HG03095 (cell line): ENCODE results near the gene UBE2S.
A peak's percentile ranks its signal among the peaks of the same experiment; 100 is the strongest.
"Not testable (repeated sequence)": the region's sequence is repeated elsewhere in the genome, so short reads cannot be mapped to it uniquely, and the experiment has no call there.

ENCODE experiments used
- ATAC-seq: cut with Tn5 transposase; IDR thresholded peaks from one replicate; pipeline ENCODE4 v1.9.1; 2021; ENCODE audit warnings: moderate library complexity; ENCODE audit not compliant: unreplicated experiment

UBE2S gene

DNA sequence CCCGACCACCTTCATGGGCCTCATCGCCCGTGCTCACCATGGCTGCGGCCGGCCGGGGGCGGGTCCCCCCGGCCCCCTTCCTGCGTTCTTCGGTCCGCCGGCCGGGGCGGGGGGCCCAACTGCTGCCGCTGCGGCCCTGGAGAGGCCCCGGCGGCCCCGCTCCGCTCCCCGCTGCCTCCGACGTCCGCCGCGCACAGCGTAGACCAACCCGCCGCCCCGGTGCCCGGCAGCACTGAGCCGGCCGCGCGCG lies at the start of gene UBE2S:
Gene UBE2S (minus strand): TSS at position 239 of the 250 bp plus-strand sequence. CDS start 199 bp downstream, at position 40.
- ATAC-seq = peak; percentile 23

- ATAC-seq = no peak
These were observed 48.8 kb upstream of the UBE2S start for GRCh38 chr19:55456347-55456746.

DNA sequence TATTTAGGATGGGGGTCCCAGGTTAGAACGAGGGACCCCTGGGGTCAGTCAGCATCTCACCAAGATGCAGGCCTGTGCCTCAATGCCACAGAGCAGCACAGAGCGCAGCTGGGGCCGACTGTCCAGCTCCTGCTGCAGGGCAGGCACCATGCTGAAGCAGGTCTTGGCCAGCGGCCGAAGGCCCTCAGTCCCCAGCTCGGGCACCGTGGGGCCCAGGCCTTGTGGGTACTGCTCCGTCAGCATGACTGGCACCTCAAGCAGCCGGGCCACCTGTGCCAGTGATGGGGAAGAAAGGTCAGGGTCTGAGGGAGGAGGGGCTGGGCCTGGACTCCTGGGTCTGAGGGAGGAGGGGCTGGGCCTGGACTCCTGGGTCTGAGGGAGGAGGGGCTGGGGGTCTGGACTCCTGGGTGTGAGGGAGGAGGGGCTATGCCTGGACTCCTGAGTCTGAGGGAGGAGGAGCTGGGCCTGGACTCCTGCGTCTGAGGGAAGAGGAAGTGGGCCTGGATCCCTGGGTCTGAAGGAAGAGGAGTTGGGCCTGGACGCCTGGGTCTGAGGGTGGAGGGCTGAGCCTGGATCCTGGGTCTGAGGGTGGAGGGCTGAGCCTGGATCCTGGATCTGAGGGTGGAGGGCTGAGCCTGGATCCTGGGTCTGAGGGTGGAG lies 48.1 kb upstream of the UBE2S start:
- ATAC-seq = no peak

DNA sequence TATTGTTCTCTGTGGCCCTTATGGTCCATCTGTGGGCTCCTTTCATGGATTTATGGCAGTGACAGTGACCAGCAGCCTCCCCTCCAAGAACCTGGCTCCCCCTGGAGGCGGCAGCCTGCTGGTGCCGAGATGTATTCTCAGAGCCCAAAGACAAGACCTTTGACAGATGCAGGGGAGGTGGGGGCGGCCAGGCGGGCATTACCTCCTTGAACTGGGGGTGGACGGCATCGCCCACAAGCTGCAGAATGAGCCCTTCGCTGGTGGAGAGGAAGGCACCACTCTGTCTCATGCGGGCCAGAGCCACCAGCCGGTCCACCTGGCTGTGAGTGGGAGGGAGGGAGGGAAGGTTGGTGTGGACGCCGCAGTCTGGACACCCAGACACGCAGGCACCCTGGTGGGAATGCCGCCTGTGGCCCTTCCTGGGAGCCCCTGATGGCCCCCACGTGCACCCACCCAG lies 47.2 kb upstream of the UBE2S start:
- ATAC-seq = no peak

- ATAC-seq = no peak
These were observed 46.1 kb upstream of the UBE2S start for GRCh38 chr19:55453511-55454260.

- ATAC-seq = no peak
These were observed 45.3 kb upstream of the UBE2S start for GRCh38 chr19:55452749-55453346.

GRCh38 chr19:55451965-55452748 lies 44.6 kb upstream of the UBE2S start:
- no peak for ATAC-seq

GRCh38 chr19:55451163-55451964 lies 43.8 kb upstream of the UBE2S start:
- ATAC-seq = no peak

- no peak for ATAC-seq
These were observed 41.9 kb upstream of the UBE2S start for GRCh38 chr19:55449469-55449868.

- not testable (repeated sequence) for ATAC-seq
These were observed 40.5 kb upstream of the UBE2S start for GRCh38 chr19:55448175-55448490.

DNA sequence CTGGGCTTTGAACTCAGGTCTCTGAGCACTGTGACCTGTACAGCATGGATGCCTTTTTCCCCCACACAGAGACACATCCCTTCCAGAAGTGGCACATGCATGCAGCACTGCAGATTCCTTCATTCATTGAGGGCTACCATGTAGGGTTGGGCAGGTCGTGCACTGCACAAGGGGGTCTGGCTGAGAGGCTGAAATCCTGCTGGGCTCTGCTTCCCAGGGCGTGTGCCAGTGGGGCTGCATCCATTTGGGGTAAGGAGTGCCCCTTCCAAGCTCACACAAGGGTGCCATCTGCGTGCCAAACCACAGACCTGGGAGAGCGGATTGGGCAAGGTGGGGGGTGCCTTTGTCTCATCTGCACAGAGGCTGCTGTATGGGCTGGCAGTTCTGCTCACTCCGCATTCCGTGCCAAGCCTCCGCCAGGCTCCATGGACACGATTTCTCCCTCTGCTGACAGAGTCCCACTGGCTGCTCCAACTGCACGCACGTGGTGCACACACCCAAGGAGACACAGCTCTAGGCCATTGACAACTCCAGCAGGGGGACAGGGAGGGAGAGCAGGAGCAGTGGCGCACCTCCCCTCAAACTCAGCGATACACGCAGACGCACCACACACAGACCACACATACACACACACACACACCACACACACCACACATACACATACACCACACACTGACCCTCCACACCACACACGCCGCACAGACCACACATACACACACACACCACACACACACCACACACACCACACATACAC lies 40.0 kb upstream of the UBE2S start:
- ATAC-seq = no peak

- no peak for ATAC-seq
These were observed 38.5 kb upstream of the UBE2S start for GRCh38 chr19:55446060-55446459.

DNA sequence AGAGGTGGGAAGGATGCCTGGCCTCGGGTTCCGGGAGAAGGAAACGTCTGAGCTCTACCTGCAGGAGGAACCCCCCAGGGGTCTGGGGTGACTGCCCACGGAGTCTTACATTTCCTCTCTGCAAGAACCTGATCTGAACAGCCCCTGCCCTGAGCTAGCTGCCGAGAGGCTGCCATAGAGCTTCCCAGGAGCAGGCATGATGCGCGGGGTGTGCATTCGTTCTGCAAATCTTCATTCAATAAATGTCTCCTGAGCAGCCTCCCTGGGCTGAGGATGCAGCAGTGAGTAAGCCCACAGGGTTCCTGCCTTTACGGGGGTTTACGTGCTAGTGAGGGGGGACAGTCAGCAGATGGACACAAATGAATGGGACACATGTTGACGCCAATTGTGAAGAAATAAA lies 37.1 kb upstream of the UBE2S start:
- ATAC-seq = no peak

- no peak for ATAC-seq
These were observed 36.4 kb upstream of the UBE2S start for GRCh38 chr19:55443824-55444480.

- no peak for ATAC-seq
These were observed 35.6 kb upstream of the UBE2S start, which contains the start of gene SHISA7 for GRCh38 chr19:55443045-55443823. Gene SHISA7 (minus strand): TSS chr19:55443300. CDS start chr19:55442863, 437 bp downstream.

DNA sequence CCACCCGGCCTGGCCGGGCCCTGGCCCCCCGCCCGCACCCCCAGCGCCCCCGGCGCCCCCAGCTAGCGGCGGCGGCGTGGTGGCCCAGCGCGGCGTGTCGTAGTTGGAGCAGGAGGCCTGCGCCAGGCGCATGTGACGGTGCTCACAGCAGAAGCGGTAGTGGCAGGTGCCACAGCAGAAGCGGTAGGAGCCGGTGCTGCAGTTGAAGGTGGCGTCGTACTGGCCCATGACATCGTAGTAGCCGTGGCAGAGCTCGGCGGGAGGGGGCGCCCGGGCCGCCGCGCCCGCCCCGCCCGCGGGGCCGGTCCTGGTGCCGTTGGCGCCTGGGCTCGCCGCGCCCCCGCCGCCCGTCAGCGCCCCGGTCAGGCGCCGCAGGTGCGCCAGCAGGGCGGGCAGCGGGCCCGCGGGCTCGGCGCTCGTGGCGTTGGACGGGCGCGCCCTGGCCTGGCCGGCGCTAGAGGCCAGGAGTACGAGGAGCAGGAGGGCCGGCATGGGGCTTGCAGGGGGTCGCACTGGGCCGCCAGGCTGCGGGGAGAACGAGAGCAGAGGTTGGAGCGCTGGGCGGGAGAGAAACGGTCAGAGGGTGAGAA lies 34.9 kb upstream of the UBE2S start:
- no peak for ATAC-seq

DNA sequence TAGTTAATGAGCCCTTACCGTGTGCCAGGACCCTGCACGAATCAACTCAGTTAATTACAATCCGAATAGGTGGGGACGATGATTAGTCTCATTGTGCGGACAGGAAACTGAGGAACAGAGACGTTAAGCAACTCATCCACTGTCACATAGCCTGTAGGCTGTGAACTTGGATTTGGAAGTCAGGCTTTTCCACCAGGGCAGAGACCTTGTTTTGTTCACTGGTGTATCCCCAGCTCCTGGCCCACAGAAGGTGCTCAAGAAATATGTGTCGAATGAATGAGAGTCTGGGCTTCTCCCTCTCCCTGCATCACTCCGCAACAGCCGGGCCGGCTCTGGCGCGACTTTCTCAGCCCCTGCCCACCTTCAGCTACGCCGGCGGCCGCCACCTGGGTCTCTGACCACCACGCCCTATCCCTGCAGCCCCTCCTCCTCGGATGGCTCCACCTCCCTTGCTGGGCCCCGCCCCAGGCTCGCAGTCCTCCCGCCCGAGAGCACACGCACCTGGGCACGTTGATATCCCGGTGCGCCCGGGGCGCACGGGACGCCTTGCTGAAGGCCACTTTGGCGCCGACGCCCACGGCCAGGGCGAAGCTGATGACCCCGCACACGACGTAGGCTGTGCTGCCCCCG lies 34.2 kb upstream of the UBE2S start:
- no peak for ATAC-seq

DNA sequence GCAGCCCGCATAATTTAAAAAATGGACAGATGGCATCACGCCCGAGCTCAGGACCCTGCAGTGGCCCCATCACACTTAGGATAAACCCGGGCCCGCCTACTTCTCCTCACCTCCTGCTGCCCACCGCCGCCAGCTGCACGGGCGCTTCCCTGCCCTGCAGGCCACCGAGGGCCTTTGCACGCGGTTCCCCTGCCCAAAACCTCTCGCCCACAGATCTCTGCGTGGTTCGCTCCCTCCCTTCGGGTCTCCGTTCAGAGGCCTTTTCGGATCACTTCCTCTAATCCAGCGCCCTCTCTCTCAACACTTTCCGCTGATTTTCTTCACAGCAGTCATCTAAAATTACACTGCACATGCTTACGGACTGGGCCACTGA lies 33.7 kb upstream of the UBE2S start:
- no peak for ATAC-seq
